ENCODE results near the gene PITX1.

DNA sequence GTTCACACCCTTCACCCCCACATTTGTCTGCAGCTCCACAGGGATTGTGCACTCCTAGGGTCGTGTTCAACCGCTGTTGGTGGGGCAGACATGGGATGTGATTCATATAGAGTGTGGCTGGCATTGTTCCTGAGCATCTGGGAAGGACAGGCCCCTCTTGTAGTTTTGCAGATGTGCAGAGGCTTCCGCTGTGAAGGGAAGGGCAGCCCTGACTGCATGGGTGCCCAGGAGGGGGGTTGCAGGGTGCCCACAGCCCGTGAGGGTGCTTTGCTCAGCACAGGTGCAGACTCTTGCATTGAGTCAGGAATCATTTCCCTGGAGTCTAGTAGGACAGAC, 30.2 kb upstream of the PITX1 start:
- TF ChIP-seq POLR2AphosphoS5 (IDR thresholded peaks at IDR 0.05; ENCODE audit: borderline replicate concordance, low read depth, low read length) (no peak), EZH2 (IDR thresholded peaks at IDR 0.05) (no peak), FOXP2 (optimal IDR thresholded peaks at IDR 0.05; ENCODE audit: control extremely low read depth, extremely low read length, insufficient read depth) (no peak)

Measured in SK-N-MC (cell line).